PFSK-1 (cell line): Measurements from ENCODE around the gene MARCKSL1.

Source experiments
- FOXP2 ChIP-seq: optimal IDR thresholded peaks from 2 replicates; pipeline ENCODE3; 2011; ENCODE audit warnings: borderline replicate concordance, control low read depth, inconsistent platforms; ENCODE audit not compliant: insufficient read depth; ENCODE audit errors: extremely low read length, extremely low read depth
- POLR2AphosphoS5 ChIP-seq: IDR thresholded peaks from 2 replicates; pipeline ENCODE4 v1.6.1; 2012; ENCODE audit warnings: low read depth, mild to moderate bottlenecking, control low read depth, low read length, moderate library complexity
- SIN3A ChIP-seq: IDR thresholded peaks from 2 replicates; pipeline ENCODE4 v1.6.1; 2012; ENCODE audit warnings: mild to moderate bottlenecking, low read length, moderate library complexity, borderline replicate concordance; ENCODE audit not compliant: insufficient read depth
- TAF1 ChIP-seq: IDR thresholded peaks from 2 replicates; pipeline ENCODE4 v1.6.1; 2012; ENCODE audit warnings: low read length, control low read depth, borderline replicate concordance; ENCODE audit not compliant: insufficient read depth
- TF ChIP-seq, protein P1 (sequence below), 2 experiments: IDR thresholded peaks; 2 replicates each; pipeline versions ENCODE4 v1.6.1 to v1.8.0; 2011 to 2012; ENCODE audit warnings: low read depth in 2 of 2, low read length in 2 of 2, control low read depth in 1 of 2, inconsistent platforms in 1 of 2, mild to moderate bottlenecking in 1 of 2, moderate library complexity in 1 of 2; ENCODE audit not compliant: insufficient read depth in 1 of 2

The MARCKSL1 gene

GRCh38 chr1:32289256-32289655 is 46.8 kb downstream of the MARCKSL1 start:
- TF ChIP-seq SIN3A (no peak), TAF1 (no peak), FOXP2 (no peak), POLR2AphosphoS5 (no peak)
- TF ChIP-seq, protein P1, sequence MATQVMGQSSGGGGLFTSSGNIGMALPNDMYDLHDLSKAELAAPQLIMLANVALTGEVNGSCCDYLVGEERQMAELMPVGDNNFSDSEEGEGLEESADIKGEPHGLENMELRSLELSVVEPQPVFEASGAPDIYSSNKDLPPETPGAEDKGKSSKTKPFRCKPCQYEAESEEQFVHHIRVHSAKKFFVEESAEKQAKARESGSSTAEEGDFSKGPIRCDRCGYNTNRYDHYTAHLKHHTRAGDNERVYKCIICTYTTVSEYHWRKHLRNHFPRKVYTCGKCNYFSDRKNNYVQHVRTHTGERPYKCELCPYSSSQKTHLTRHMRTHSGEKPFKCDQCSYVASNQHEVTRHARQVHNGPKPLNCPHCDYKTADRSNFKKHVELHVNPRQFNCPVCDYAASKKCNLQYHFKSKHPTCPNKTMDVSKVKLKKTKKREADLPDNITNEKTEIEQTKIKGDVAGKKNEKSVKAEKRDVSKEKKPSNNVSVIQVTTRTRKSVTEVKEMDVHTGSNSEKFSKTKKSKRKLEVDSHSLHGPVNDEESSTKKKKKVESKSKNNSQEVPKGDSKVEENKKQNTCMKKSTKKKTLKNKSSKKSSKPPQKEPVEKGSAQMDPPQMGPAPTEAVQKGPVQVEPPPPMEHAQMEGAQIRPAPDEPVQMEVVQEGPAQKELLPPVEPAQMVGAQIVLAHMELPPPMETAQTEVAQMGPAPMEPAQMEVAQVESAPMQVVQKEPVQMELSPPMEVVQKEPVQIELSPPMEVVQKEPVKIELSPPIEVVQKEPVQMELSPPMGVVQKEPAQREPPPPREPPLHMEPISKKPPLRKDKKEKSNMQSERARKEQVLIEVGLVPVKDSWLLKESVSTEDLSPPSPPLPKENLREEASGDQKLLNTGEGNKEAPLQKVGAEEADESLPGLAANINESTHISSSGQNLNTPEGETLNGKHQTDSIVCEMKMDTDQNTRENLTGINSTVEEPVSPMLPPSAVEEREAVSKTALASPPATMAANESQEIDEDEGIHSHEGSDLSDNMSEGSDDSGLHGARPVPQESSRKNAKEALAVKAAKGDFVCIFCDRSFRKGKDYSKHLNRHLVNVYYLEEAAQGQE (IDR thresholded peaks at IDR 0.05; ENCODE audit: insufficient read depth in 1 of 2, low read depth in 2 of 2, low read length in 2 of 2) = no peak

GRCh38 chr1:32286763-32287162 is 49.3 kb downstream of the MARCKSL1 start:
- TF ChIP-seq POLR2AphosphoS5 = no peak
- no peak for TF ChIP-seq FOXP2
- TF ChIP-seq, protein P1 (IDR thresholded peaks at IDR 0.05; ENCODE audit: insufficient read depth in 1 of 2, low read depth in 2 of 2, low read length in 2 of 2) = no peak
- TF ChIP-seq TAF1 = no peak
- TF ChIP-seq SIN3A = no peak

DNA sequence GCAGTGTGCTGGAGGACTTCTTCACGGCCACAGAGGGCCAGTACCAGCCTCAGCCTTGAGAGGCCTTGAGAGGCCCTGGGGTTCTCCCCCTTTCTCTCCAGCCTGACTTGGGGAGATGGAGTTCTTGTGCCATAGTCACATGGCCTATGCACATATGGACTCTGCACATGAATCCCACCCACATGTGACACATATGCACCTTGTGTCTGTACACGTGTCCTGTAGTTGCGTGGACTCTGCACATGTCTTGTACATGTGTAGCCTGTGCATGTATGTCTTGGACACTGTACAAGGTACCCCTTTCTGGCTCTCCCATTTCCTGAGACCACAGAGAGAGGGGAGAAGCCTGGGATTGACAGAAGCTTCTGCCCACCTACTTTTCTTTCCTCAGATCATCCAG is 50.4 kb downstream of the MARCKSL1 start:
- TF ChIP-seq TAF1 (no peak), FOXP2 (no peak), POLR2AphosphoS5 (no peak), SIN3A (no peak)
- TF ChIP-seq, protein P1 (IDR thresholded peaks at IDR 0.05; ENCODE audit: insufficient read depth in 1 of 2, low read depth in 2 of 2, low read length in 2 of 2) = no peak
